Measurements from ENCODE around the gene TBL3.

The TBL3 gene

GRCh38 chr16:1990351-1991134 is 18.7 kb downstream of the TBL3 start:
- H3K79me2 ChIP-seq (ENCODE audit: insufficient read depth, low read length), result peaks cover 8% of the 10 kb centered on the region; the same call in 1 of the 2 replicates
- H3K9ac ChIP-seq (ENCODE audit: low read depth, low read length, poor library complexity, severe bottlenecking), result no peak overlapping the region
- no peaks in the 10 kb centered on the region for H3F3A ChIP-seq (ENCODE audit: low read depth)
- H3K9me2 ChIP-seq (replicated peaks; ENCODE audit: low read depth, low read length), result no peaks in the 10 kb centered on the region
- TF ChIP-seq EZH2phosphoT487 (IDR thresholded peaks at IDR 0.05; ENCODE audit: borderline replicate concordance), result no peak
- no peak for TF ChIP-seq CTCF (conservative IDR thresholded peaks at IDR 0.05; ENCODE audit: low read length)
- no peak overlapping the region for H2AFZ ChIP-seq (ENCODE audit: low read length)
- no peak overlapping the region for H3K4me2 ChIP-seq (ENCODE audit: low read depth, low read length, poor library complexity, severe bottlenecking)
- H4K20me1 ChIP-seq (ENCODE audit: insufficient read depth, low read length, poor library complexity, severe bottlenecking), result no peaks in the 10 kb centered on the region
- H3K4me1 ChIP-seq (ENCODE audit: insufficient read depth, low read length, poor library complexity, severe bottlenecking), result no peaks in the 10 kb centered on the region
- H3K9me3 ChIP-seq (ENCODE audit: insufficient read depth, low read depth, low read length), result no peaks in the 10 kb centered on the region
- H3K4me3 ChIP-seq (ENCODE audit: low read length, poor library complexity, severe bottlenecking), result no peak overlapping the region
- H3K36me3 ChIP-seq (ENCODE audit: insufficient read depth, low read length), result no peaks in the 10 kb centered on the region; the same call in 1 of the 2 replicates
- H3K27me3 ChIP-seq (ENCODE audit: insufficient read depth, low read length, poor library complexity, severe bottlenecking), result no peaks in the 10 kb centered on the region

GRCh38 chr16:1991135-1991551 is 19.3 kb downstream of the TBL3 start:
- H3K4me1 ChIP-seq (ENCODE audit: insufficient read depth, low read length, poor library complexity, severe bottlenecking), result no peaks in the 10 kb centered on the region
- no peaks in the 10 kb centered on the region for H3K9me2 ChIP-seq (replicated peaks; ENCODE audit: low read depth, low read length)
- H3K36me3 ChIP-seq (ENCODE audit: insufficient read depth, low read length), result no peaks in the 10 kb centered on the region; the same call in 1 of the 2 replicates
- no peaks in the 10 kb centered on the region for H3K9me3 ChIP-seq (ENCODE audit: insufficient read depth, low read depth, low read length)
- H3K4me3 ChIP-seq (ENCODE audit: low read length, poor library complexity, severe bottlenecking), result no peak overlapping the region
- H4K20me1 ChIP-seq (ENCODE audit: insufficient read depth, low read length, poor library complexity, severe bottlenecking), result no peaks in the 10 kb centered on the region
- H3F3A ChIP-seq (ENCODE audit: low read depth), result no peaks in the 10 kb centered on the region
- TF ChIP-seq CTCF (conservative IDR thresholded peaks at IDR 0.05; ENCODE audit: low read length) (no peak), EZH2phosphoT487 (IDR thresholded peaks at IDR 0.05; ENCODE audit: borderline replicate concordance) (no peak)
- 0 out of 2 replicates have a peak, but pooled peaks cover 2% of the 10 kb centered on the region for H3K79me2 ChIP-seq (ENCODE audit: insufficient read depth, low read length)
- H3K9ac ChIP-seq (ENCODE audit: low read depth, low read length, poor library complexity, severe bottlenecking), result no peak overlapping the region
- no peaks in the 10 kb centered on the region for H3K27me3 ChIP-seq (ENCODE audit: insufficient read depth, low read length, poor library complexity, severe bottlenecking)
- no peak overlapping the region for H2AFZ ChIP-seq (ENCODE audit: low read length)
- H3K4me2 ChIP-seq (ENCODE audit: low read depth, low read length, poor library complexity, severe bottlenecking), result no peak overlapping the region

- Histone ChIP-seq H2AFZ (ENCODE audit: low read length) (no peak overlapping the region), H3K9me3 (ENCODE audit: insufficient read depth, low read depth, low read length) (no peaks in the 10 kb centered on the region), H3K36me3 (ENCODE audit: insufficient read depth, low read length) (no peaks in the 10 kb centered on the region; the same call in 1 of the 2 replicates), H3K4me1 (ENCODE audit: insufficient read depth, low read length, poor library complexity, severe bottlenecking) (no peaks in the 10 kb centered on the region), H3K79me2 (ENCODE audit: insufficient read depth, low read length) (no peaks in the 10 kb centered on the region), H3K9me2 (replicated peaks; ENCODE audit: low read depth, low read length) (no peaks in the 10 kb centered on the region), H3K4me2 (ENCODE audit: low read depth, low read length, poor library complexity, severe bottlenecking) (no peak overlapping the region), H3K27me3 (ENCODE audit: insufficient read depth, low read length, poor library complexity, severe bottlenecking) (no peaks in the 10 kb centered on the region), H4K20me1 (ENCODE audit: insufficient read depth, low read length, poor library complexity, severe bottlenecking) (no peaks in the 10 kb centered on the region), H3F3A (ENCODE audit: low read depth) (no peaks in the 10 kb centered on the region), H3K4me3 (ENCODE audit: low read length, poor library complexity, severe bottlenecking) (no peak overlapping the region), H3K9ac (ENCODE audit: low read depth, low read length, poor library complexity, severe bottlenecking) (no peak overlapping the region)
- TF ChIP-seq CTCF (conservative IDR thresholded peaks at IDR 0.05; ENCODE audit: low read length), result no peak
- no peak for TF ChIP-seq EZH2phosphoT487 (IDR thresholded peaks at IDR 0.05; ENCODE audit: borderline replicate concordance)
Observed at GRCh38 chr16:1991588-1991947, 19.7 kb downstream of the TBL3 start.
